SK-N-SH treated with all-trans-retinoic acid at 6 μM for 48 hours (cell line): ENCODE results near the gene NOS3.

Source experiments
- ATAC-seq: fragments of 200-7000 bp; cut with Tn5 transposase; 3 replicates; pipeline ENCODE4 v1.9.1; 2020; ENCODE audit warnings: mild to moderate bottlenecking, moderate library complexity
- ARNTL ChIP-seq: fragments of 450-650 bp; formaldehyde crosslinking; IDR thresholded peaks from 2 replicates; pipeline ENCODE4 v1.5.0; 2020; ENCODE audit warnings: low read depth, mild to moderate bottlenecking, moderate library complexity, borderline replicate concordance
- BACH2 ChIP-seq: fragments of 250-450 bp; sonication (Bioruptor Pico); IDR thresholded peaks from 2 replicates; pipeline ENCODE4 v1.9.0; 2021; ENCODE audit warnings: mild to moderate bottlenecking, borderline replicate concordance
- CSRNP3 ChIP-seq: fragments of 250-450 bp; sonication (Bioruptor Pico); IDR thresholded peaks from 2 replicates; pipeline ENCODE4 v1.5.1; 2021; ENCODE audit warnings: mild to moderate bottlenecking, moderate library complexity
- ESRRG ChIP-seq: fragments of 250-450 bp; sonication (Bioruptor Pico); IDR thresholded peaks from 2 replicates; pipeline ENCODE4 v1.6.1; 2021; ENCODE audit warnings: mild to moderate bottlenecking
- GLIS3 ChIP-seq: fragments of 250-450 bp; sonication (Bioruptor Pico); IDR thresholded peaks from 2 replicates; pipeline ENCODE4 v1.5.0; 2020; ENCODE audit warnings: mild to moderate bottlenecking, moderate library complexity
- ISL1 ChIP-seq: fragments of 250-450 bp; sonication (Bioruptor Pico); IDR thresholded peaks from 2 replicates; pipeline ENCODE4 v2.1.2; 2022; ENCODE audit warnings: mild to moderate bottlenecking, moderate library complexity
- OSR1 ChIP-seq: fragments of 250-450 bp; sonication (Bioruptor Pico); IDR thresholded peaks from 2 replicates; pipeline ENCODE4 v1.8.0; 2022; ENCODE audit warnings: moderate library complexity, mild to moderate bottlenecking, inconsistent platforms
- PATZ1 ChIP-seq: fragments of 250-450 bp; sonication (Bioruptor Pico); IDR thresholded peaks from 2 replicates; pipeline ENCODE4 v1.8.0; 2020; ENCODE audit warnings: mild to moderate bottlenecking, moderate library complexity, borderline replicate concordance
- POU6F1 ChIP-seq: fragments of 250-450 bp; sonication (Bioruptor Pico); IDR thresholded peaks from 2 replicates; pipeline ENCODE4 v1.8.0; 2021; ENCODE audit warnings: low read depth, mild to moderate bottlenecking, moderate library complexity, borderline replicate concordance
- PPARA ChIP-seq: fragments of 250-450 bp; sonication (Bioruptor Pico); IDR thresholded peaks from 2 replicates; pipeline ENCODE4 v1.5.0; 2020; ENCODE audit warnings: mild to moderate bottlenecking, borderline replicate concordance
- RARB ChIP-seq: fragments of 250-450 bp; sonication (Bioruptor Pico); IDR thresholded peaks from 2 replicates; pipeline ENCODE4 v1.8.0; 2021; ENCODE audit warnings: mild to moderate bottlenecking, moderate library complexity
- TOX ChIP-seq: fragments of 250-450 bp; sonication (Bioruptor Pico); IDR thresholded peaks from 2 replicates; pipeline ENCODE4 v1.8.0; 2021; ENCODE audit warnings: mild to moderate bottlenecking, moderate library complexity, borderline replicate concordance
- TSHZ2 ChIP-seq: fragments of 250-450 bp; sonication (Bioruptor Pico); IDR thresholded peaks from 2 replicates; pipeline ENCODE4 v1.5.0; 2020; ENCODE audit warnings: mild to moderate bottlenecking, moderate library complexity
- ZC3H10 ChIP-seq: fragments of 250-450 bp; sonication (Bioruptor Pico); IDR thresholded peaks from 2 replicates; pipeline ENCODE4 v1.5.1; 2021; ENCODE audit warnings: mild to moderate bottlenecking, moderate library complexity
- ZFP3 ChIP-seq: fragments of 250-450 bp; sonication (Bioruptor Pico); IDR thresholded peaks from 2 replicates; pipeline ENCODE4 v1.5.0; 2020; ENCODE audit warnings: mild to moderate bottlenecking, moderate library complexity
- ZFP30 ChIP-seq: fragments of 450-650 bp; formaldehyde crosslinking; IDR thresholded peaks from 2 replicates; pipeline ENCODE4 v1.5.0; 2022; ENCODE audit warnings: mild to moderate bottlenecking, moderate library complexity
- ZNF70 ChIP-seq: fragments of 450-650 bp; formaldehyde crosslinking; IDR thresholded peaks from 2 replicates; pipeline ENCODE4 v1.5.0; 2020; ENCODE audit warnings: mild to moderate bottlenecking, moderate library complexity
- ZNF8 ChIP-seq: fragments of 450-650 bp; formaldehyde crosslinking; IDR thresholded peaks from 2 replicates; pipeline ENCODE4 v1.5.0; 2020; ENCODE audit warnings: mild to moderate bottlenecking, moderate library complexity

Gene NOS3

GRCh38 chr7:150958597-150958996 is 32.2 kb upstream of the NOS3 start:
- no peak for TF ChIP-seq OSR1 (CRISPR knock-in tag)
- TF ChIP-seq PPARA = no peak
- TF ChIP-seq ISL1 (CRISPR knock-in tag) = no peak
- no peak for TF ChIP-seq RARB (CRISPR knock-in tag)
- no peak for ATAC-seq

GRCh38 chr7:150959081-150959480 is 31.7 kb upstream of the NOS3 start:
- no peak for ATAC-seq
- TF ChIP-seq ZNF70 = no peak
- TF ChIP-seq OSR1 (CRISPR knock-in tag) = no peak
- TF ChIP-seq CSRNP3 (CRISPR knock-in tag) = no peak
- TF ChIP-seq TSHZ2 = no peak
- TF ChIP-seq PATZ1 (CRISPR knock-in tag) = no peak
- TF ChIP-seq ZFP30 (CRISPR knock-in tag) = no peak
- no peak for TF ChIP-seq ZNF8 (CRISPR knock-in tag)
- TF ChIP-seq ZFP3 (CRISPR knock-in tag) = no peak
- TF ChIP-seq POU6F1 = no peak
- TF ChIP-seq BACH2 (CRISPR knock-in tag) = no peak

GRCh38 chr7:150959739-150960734 is 30.8 kb upstream of the NOS3 start:
- no peak for ATAC-seq

More at GRCh38 chr7:150959739-150960734, 30.8 kb upstream of the NOS3 start:
- TF ChIP-seq OSR1 (CRISPR knock-in tag) (no peak), ESRRG (CRISPR knock-in tag) (no peak), ZNF70 (no peak), ZFP30 (CRISPR knock-in tag) (no peak), ZC3H10 (CRISPR knock-in tag) (no peak), GLIS3 (CRISPR knock-in tag) (no peak), TOX (CRISPR knock-in tag) (no peak), ZFP3 (CRISPR knock-in tag) (no peak), PATZ1 (CRISPR knock-in tag) (no peak), ISL1 (CRISPR knock-in tag) (no peak), ARNTL (no peak)
